WTC11 (cell line): ENCODE measurements around the gene MUC20. TPM values are rescaled to one million over a fixed set of nuclear protein-coding genes. Genes with fewer than 3 reads are reported as not detected.

Experiments
- ATAC-seq: fragments of 200-7000 bp; cut with Tn5 transposase; 2 replicates; pipeline ENCODE4 v1.10.0; 2021; ENCODE audit warnings: mild to moderate bottlenecking, moderate library complexity
- CTCF ChIA-PET: fragments of 300-600 bp; sonication (Branson Sonifier 250); formaldehyde crosslinking; loops from one replicate; lab custom pipeline; 2021; ENCODE audit warnings: antibody characterized with exemption; lab: Charles Lee
- POLR2A ChIA-PET: fragments of 350-600 bp; sonication (Branson Sonifier 250); formaldehyde crosslinking; loops from one replicate; lab custom pipeline; 2021; ENCODE audit warnings: antibody characterized with exemption; lab: Charles Lee
- DNase-seq: peaks from one replicate; pipeline ENCODE4 v3.0.0; 2021; ENCODE audit warnings: low spot score
- H3K27ac Mint-ChIP-seq: 2 replicates; pipeline ENCODE4 v1.8.0; 2021; ENCODE audit warnings: mixed read lengths
- H3K27me3 Mint-ChIP-seq: 2 replicates; pipeline ENCODE4 v1.8.0; 2021; ENCODE audit warnings: low read depth, mild to moderate bottlenecking, moderate library complexity, mixed read lengths
- H3K36me3 Mint-ChIP-seq: 2 replicates; pipeline ENCODE4 v1.8.0; 2021; ENCODE audit warnings: mixed read lengths
- H3K4me1 Mint-ChIP-seq: 2 replicates; pipeline ENCODE4 v1.8.0; 2022; ENCODE audit warnings: mixed read lengths
- H3K4me3 Mint-ChIP-seq: 2 replicates; pipeline ENCODE4 v1.8.0; 2021; ENCODE audit warnings: mild to moderate bottlenecking, moderate library complexity, mixed read lengths
- H3K9me3 Mint-ChIP-seq: 2 replicates; pipeline ENCODE4 v1.8.0; 2021; ENCODE audit warnings: mixed read lengths
- ATF1 ChIP-seq: sonication (generic); formaldehyde crosslinking; IDR thresholded peaks from 2 replicates; pipeline ENCODE4 v1.8.1; 2023; ENCODE audit warnings: mild to moderate bottlenecking, moderate library complexity, missing genetic modification reagents
- CREM ChIP-seq: sonication (generic); formaldehyde crosslinking; IDR thresholded peaks from 2 replicates; pipeline ENCODE4 v1.8.1; 2022; ENCODE audit warnings: mild to moderate bottlenecking, missing genetic modification reagents, moderate library complexity
- ESRRA ChIP-seq: sonication (generic); formaldehyde crosslinking; IDR thresholded peaks from 2 replicates; pipeline ENCODE4 v1.8.1; 2022; ENCODE audit warnings: mild to moderate bottlenecking, missing genetic modification reagents, borderline replicate concordance
- GABPB1 ChIP-seq: sonication (generic); formaldehyde crosslinking; IDR thresholded peaks from 2 replicates; pipeline ENCODE4 v1.8.1; 2023; ENCODE audit warnings: mild to moderate bottlenecking, missing genetic modification reagents
- MYBL2 ChIP-seq: sonication (generic); formaldehyde crosslinking; IDR thresholded peaks from 2 replicates; pipeline ENCODE4 v1.8.1; 2023; ENCODE audit warnings: mild to moderate bottlenecking, moderate library complexity, missing genetic modification reagents
- NFE2L1 ChIP-seq: sonication (generic); formaldehyde crosslinking; IDR thresholded peaks from 2 replicates; pipeline ENCODE4 v1.8.1; 2023; ENCODE audit warnings: missing genetic modification reagents
- NR2C2 ChIP-seq: sonication (generic); formaldehyde crosslinking; IDR thresholded peaks from 2 replicates; pipeline ENCODE4 v1.8.0; 2022; ENCODE audit warnings: mild to moderate bottlenecking, missing genetic modification reagents
- NR3C1 ChIP-seq: sonication (generic); formaldehyde crosslinking; conservative IDR thresholded peaks from 2 replicates; pipeline ENCODE4 v1.8.1; 2023; ENCODE audit warnings: low read depth, mild to moderate bottlenecking, missing genetic modification reagents
- SMAD3 ChIP-seq: sonication (generic); formaldehyde crosslinking; IDR thresholded peaks from 2 replicates; pipeline ENCODE4 v1.8.0; 2022; ENCODE audit warnings: missing genetic modification reagents, mild to moderate bottlenecking, borderline replicate concordance
- SMAD4 ChIP-seq: sonication (generic); formaldehyde crosslinking; IDR thresholded peaks from 2 replicates; pipeline ENCODE4 v1.8.0; 2022; ENCODE audit warnings: mild to moderate bottlenecking, missing genetic modification reagents
- SOX15 ChIP-seq: fragments of 250-450 bp; sonication (Bioruptor Pico); IDR thresholded peaks from 2 replicates; pipeline ENCODE4 v1.9.0; 2021; ENCODE audit warnings: mild to moderate bottlenecking
- ZNF121 ChIP-seq: sonication (generic); formaldehyde crosslinking; IDR thresholded peaks from 2 replicates; pipeline ENCODE4 v1.8.0; 2023; ENCODE audit warnings: missing genetic modification reagents
- ZNF396 ChIP-seq: fragments of 250-450 bp; sonication (Bioruptor Pico); IDR thresholded peaks from 2 replicates; pipeline ENCODE4 v1.8.0; 2021; ENCODE audit warnings: mild to moderate bottlenecking, moderate library complexity, borderline replicate concordance
- total RNA-seq: library from RNA; stranded (reverse); gene quantifications from 3 replicates; pipeline ENCODE4 v1.2.3, GENCODE V29; 2021
- TF ChIP-seq, protein P1 (sequence below): fragments of 250-450 bp; sonication (Bioruptor Pico); conservative IDR thresholded peaks from 2 replicates; pipeline ENCODE4 v1.9.0; 2021; ENCODE audit warnings: mild to moderate bottlenecking
- TF ChIP-seq, protein P2 (sequence below): sonication (generic); formaldehyde crosslinking; IDR thresholded peaks from 2 replicates; pipeline ENCODE4 v1.8.0; 2022; ENCODE audit warnings: mild to moderate bottlenecking, missing genetic modification reagents
- TF ChIP-seq, protein P3 (sequence below): sonication (generic); formaldehyde crosslinking; IDR thresholded peaks from 2 replicates; pipeline ENCODE4 v1.8.0; 2022; ENCODE audit warnings: mild to moderate bottlenecking, missing genetic modification reagents
- TF ChIP-seq, protein P4 (sequence below): sonication (generic); formaldehyde crosslinking; IDR thresholded peaks from 2 replicates; pipeline ENCODE4 v1.8.1; 2022; ENCODE audit warnings: mild to moderate bottlenecking, moderate library complexity, missing genetic modification reagents
- TF ChIP-seq, protein P5 (sequence below): sonication (generic); formaldehyde crosslinking; IDR thresholded peaks from 2 replicates; pipeline ENCODE4 v1.8.1; 2023; ENCODE audit warnings: mild to moderate bottlenecking, missing genetic modification reagents
- TF ChIP-seq, protein P6 (sequence below): sonication (generic); formaldehyde crosslinking; IDR thresholded peaks from 2 replicates; pipeline ENCODE4 v1.8.1; 2022; ENCODE audit warnings: low read depth, mild to moderate bottlenecking, moderate library complexity, missing genetic modification reagents, borderline replicate concordance

MUC20 gene
- total RNA-seq, 1 experiment from 2014 or later, result 0.77 TPM

DNA sequence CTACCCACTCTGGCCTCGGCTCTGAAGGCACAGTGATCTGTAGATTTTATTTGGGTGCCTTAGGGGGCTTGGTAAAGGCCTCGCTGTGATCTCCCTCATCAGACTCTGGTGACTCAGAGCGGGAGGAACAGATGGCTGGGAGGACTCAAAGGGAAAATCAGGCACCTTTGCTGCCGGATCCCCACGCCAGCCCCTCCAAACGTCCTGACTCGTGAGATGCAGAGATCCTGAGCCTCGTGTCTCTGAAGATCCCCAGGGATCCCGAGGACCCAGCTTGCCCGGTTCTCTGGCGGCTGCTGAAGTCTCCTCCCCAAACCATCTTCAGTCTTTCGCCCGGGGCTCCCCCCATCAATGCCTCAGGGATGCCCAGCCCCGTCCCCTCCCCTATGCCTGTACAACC lies 32.8 kb downstream of the MUC20 start:
- ATAC-seq, result no peak
- TF ChIP-seq, protein P1, sequence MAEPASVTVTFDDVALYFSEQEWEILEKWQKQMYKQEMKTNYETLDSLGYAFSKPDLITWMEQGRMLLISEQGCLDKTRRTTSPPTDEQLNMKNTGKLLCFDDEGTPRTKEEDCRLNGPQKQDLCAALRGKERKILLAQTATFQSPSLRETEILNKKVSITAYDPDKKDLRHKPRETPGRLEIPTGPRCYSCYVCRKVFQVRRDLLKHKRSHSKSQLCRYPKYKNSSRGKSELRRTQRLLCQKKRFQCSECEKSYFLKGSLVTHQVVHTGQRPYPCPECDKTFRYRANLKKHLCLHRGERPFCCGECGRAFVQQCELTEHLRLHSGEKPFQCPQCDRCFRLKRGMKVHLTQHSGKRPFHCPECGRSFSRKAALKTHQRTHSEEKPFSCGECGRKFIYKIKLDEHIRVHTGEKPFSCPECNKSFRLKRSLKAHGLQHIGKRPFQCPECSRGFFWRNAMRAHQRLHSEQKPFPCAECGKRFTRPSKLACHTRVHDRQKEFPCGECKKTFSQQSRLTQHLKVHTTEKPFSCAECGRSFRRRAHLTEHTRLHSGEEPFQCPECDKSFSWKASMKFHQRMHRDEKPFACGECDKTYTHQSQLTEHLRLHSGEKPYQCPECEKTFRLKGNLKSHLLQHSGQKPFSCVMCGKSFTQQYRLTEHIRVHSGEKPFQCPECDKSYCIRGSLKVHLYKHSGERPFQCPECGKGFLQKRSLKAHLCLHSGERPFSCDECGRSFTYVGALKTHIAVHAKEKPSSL, result no peak
- TF ChIP-seq SMAD3 (CRISPR knock-in tag) (no peak), ZNF396 (CRISPR knock-in tag) (no peak)
- TF ChIP-seq, all 79 proteins: peak for 0
- DNase-seq, result no peak
- Mint-ChIP-seq H3K27ac (no peak overlapping the region), H3K27me3 (peaks cover 7% of the 10 kb centered on the region), H3K36me3 (no peaks in the 10 kb centered on the region), H3K4me3 (no peak overlapping the region), H3K9me3 (no peaks in the 10 kb centered on the region), H3K4me1 (peaks cover 5% of the 10 kb centered on the region)
- POLR2A ChIA-PET, result no interaction called here
- CTCF ChIA-PET, result interaction anchor here (0.8 to 0.9 kb wide), 2 partner anchors 97 to 106 kb away, joined by 3 read pairs; no protein-coding TSS in a partner anchor

DNA sequence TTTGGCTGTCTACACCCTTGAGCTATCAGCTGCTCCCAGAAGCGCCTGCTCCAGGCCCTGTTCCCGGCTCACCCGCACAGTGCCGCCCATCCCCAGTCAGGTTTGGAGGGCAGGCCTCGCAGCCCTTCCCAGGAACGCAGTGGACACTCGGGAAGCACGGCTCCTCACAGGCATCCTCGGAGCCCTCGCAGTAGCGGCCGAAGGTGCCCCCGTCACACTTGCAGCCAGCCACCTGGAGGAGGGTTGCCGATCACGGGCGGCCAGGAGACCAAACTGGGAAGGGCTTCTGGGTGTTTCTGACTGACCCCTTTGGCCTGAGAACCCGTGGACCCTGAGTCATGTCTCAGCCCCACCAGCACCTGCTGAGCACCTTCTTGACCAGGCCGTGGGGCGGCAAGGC lies 33.4 kb downstream of the MUC20 start:
- no peak for DNase-seq
- TF ChIP-seq CREM, result no peak
- CTCF ChIA-PET, result no interaction called here

DNA sequence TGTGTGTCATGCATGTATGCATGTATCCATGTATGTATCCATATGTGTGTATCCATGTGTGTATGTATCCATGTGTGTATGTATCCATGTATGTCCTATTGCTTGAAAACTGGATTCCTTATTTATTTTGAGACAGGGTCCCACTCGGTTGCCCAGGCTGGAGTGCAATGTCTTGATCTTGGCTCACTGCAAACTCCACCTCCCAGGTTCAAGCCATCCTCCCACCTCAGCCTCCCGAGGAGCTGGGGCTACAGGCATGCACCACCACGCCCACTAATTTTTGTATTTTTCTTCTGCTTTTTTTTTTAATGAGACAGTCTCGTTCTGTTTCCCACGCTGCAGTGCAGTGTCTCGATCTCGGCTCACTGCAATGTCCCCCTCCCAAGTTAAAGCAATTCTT lies 34.1 kb downstream of the MUC20 start:
- no peak for TF ChIP-seq NFE2L1 (CRISPR knock-in tag)
- no peak for TF ChIP-seq SMAD4
- no peak for TF ChIP-seq SOX15
- TF ChIP-seq GABPB1 (CRISPR knock-in tag), result no peak
- H3K9me3 Mint-ChIP-seq, result no peaks in the 10 kb centered on the region
- peaks cover 5% of the 10 kb centered on the region for H3K4me1 Mint-ChIP-seq
- POLR2A ChIA-PET, result no interaction called here
- no peaks in the 10 kb centered on the region; the same call in 1 of the 2 replicates for H3K27me3 Mint-ChIP-seq
- no peaks in the 10 kb centered on the region for H3K36me3 Mint-ChIP-seq
- CTCF ChIA-PET, result interaction anchor here (0.7 to 2.4 kb wide), 4 partner anchors 12 to 140 kb away, joined by 3 to 7 read pairs (median 4); no protein-coding TSS in a partner anchor
- ATAC-seq (no peak), DNase-seq (no peak)
- no peak overlapping the region for H3K27ac Mint-ChIP-seq
- no peak overlapping the region for H3K4me3 Mint-ChIP-seq

More for the DNA sequence above, 33.4 kb downstream of the MUC20 start:
- POLR2A ChIA-PET, result no interaction called here
- Mint-ChIP-seq H3K9me3 (no peaks in the 10 kb centered on the region), H3K27me3 (peaks cover 1% of the 10 kb centered on the region; the same call in 1 of the 2 replicates), H3K4me1 (peaks cover 5% of the 10 kb centered on the region), H3K36me3 (no peaks in the 10 kb centered on the region), H3K27ac (no peak overlapping the region), H3K4me3 (no peak overlapping the region)
- no peak for ATAC-seq

DNA sequence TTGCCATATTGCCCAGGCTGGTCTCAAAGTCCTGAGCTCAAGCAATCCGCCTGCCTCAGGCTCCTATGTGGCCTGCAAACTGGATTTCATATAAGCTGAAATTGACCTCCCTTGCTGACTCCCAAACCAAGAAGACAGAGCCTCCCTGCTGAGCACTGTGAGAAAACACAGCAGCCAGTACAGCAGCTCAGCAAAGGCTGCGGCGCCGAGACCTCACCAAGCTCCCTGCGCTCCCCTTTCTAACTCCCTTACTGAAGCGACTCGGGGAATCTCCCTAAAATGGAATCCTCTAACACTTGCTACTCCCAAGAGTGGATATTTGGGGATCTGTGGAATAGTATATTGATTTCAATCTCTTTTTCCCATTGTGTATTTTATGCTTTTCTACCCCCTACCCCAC lies 34.6 kb downstream of the MUC20 start:
- ATAC-seq, result no peak
- no peaks in the 10 kb centered on the region; the same call in 1 of the 2 replicates for H3K27me3 Mint-ChIP-seq
- peaks cover 5% of the 10 kb centered on the region for H3K4me1 Mint-ChIP-seq
- no peak overlapping the region for H3K27ac Mint-ChIP-seq
- POLR2A ChIA-PET, result no interaction called here
- H3K9me3 Mint-ChIP-seq, result no peaks in the 10 kb centered on the region
- no peak for DNase-seq
- CTCF ChIA-PET, result interaction anchor here (1.1 to 2.4 kb wide), 4 partner anchors 8 to 139 kb away, joined by 3 to 7 read pairs (median 5); no protein-coding TSS in a partner anchor
- H3K36me3 Mint-ChIP-seq, result no peaks in the 10 kb centered on the region
- H3K4me3 Mint-ChIP-seq, result no peak overlapping the region
- TF ChIP-seq, protein P2, sequence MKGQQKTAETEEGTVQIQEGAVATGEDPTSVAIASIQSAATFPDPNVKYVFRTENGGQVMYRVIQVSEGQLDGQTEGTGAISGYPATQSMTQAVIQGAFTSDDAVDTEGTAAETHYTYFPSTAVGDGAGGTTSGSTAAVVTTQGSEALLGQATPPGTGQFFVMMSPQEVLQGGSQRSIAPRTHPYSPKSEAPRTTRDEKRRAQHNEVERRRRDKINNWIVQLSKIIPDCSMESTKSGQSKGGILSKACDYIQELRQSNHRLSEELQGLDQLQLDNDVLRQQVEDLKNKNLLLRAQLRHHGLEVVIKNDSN (CRISPR knock-in tag), result no peak
- TF ChIP-seq ESRRA (CRISPR knock-in tag), result no peak
- no peak for TF ChIP-seq ZNF396 (CRISPR knock-in tag)
- TF ChIP-seq, protein P3, sequence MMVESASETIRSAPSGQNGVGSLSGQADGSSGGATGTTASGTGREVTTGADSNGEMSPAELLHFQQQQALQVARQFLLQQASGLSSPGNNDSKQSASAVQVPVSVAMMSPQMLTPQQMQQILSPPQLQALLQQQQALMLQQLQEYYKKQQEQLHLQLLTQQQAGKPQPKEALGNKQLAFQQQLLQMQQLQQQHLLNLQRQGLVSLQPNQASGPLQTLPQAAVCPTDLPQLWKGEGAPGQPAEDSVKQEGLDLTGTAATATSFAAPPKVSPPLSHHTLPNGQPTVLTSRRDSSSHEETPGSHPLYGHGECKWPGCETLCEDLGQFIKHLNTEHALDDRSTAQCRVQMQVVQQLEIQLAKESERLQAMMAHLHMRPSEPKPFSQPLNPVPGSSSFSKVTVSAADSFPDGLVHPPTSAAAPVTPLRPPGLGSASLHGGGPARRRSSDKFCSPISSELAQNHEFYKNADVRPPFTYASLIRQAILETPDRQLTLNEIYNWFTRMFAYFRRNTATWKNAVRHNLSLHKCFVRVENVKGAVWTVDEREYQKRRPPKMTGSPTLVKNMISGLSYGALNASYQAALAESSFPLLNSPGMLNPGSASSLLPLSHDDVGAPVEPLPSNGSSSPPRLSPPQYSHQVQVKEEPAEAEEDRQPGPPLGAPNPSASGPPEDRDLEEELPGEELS (CRISPR knock-in tag), result no peak
- TF ChIP-seq, protein P4, sequence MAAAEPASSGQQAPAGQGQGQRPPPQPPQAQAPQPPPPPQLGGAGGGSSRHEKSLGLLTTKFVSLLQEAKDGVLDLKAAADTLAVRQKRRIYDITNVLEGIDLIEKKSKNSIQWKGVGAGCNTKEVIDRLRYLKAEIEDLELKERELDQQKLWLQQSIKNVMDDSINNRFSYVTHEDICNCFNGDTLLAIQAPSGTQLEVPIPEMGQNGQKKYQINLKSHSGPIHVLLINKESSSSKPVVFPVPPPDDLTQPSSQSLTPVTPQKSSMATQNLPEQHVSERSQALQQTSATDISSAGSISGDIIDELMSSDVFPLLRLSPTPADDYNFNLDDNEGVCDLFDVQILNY (CRISPR knock-in tag), result no peak
- TF ChIP-seq, protein P5, sequence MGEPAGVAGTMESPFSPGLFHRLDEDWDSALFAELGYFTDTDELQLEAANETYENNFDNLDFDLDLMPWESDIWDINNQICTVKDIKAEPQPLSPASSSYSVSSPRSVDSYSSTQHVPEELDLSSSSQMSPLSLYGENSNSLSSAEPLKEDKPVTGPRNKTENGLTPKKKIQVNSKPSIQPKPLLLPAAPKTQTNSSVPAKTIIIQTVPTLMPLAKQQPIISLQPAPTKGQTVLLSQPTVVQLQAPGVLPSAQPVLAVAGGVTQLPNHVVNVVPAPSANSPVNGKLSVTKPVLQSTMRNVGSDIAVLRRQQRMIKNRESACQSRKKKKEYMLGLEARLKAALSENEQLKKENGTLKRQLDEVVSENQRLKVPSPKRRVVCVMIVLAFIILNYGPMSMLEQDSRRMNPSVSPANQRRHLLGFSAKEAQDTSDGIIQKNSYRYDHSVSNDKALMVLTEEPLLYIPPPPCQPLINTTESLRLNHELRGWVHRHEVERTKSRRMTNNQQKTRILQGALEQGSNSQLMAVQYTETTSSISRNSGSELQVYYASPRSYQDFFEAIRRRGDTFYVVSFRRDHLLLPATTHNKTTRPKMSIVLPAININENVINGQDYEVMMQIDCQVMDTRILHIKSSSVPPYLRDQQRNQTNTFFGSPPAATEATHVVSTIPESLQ (CRISPR knock-in tag), result no peak
- TF ChIP-seq MYBL2, result no peak
- no peak for TF ChIP-seq ZNF121
- TF ChIP-seq, protein P6, sequence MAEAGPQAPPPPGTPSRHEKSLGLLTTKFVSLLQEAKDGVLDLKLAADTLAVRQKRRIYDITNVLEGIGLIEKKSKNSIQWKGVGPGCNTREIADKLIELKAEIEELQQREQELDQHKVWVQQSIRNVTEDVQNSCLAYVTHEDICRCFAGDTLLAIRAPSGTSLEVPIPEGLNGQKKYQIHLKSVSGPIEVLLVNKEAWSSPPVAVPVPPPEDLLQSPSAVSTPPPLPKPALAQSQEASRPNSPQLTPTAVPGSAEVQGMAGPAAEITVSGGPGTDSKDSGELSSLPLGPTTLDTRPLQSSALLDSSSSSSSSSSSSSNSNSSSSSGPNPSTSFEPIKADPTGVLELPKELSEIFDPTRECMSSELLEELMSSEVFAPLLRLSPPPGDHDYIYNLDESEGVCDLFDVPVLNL (CRISPR knock-in tag), result no peak
- no peak for TF ChIP-seq ATF1 (CRISPR knock-in tag)
- no peak for TF ChIP-seq NR3C1 (CRISPR knock-in tag)
- no peak for TF ChIP-seq NR2C2 (CRISPR knock-in tag)
